BLaER1 (cell line): ENCODE measurements around the gene HIGD1C.
"Not testable (repeated sequence)": the region's sequence is repeated elsewhere in the genome, so short reads cannot be mapped to it uniquely, and the experiment has no call there.

Experiments used
- H3K27ac ChIP-seq: shearing (Covaris generic); formaldehyde crosslinking; 2 replicates; pipeline ENCODE4 v1.8.1; 2022
- H3K27me3 ChIP-seq: shearing (Covaris generic); formaldehyde crosslinking; 2 replicates; pipeline ENCODE4 v1.8.1; 2022
- H3K36me3 ChIP-seq: shearing (Covaris generic); formaldehyde crosslinking; 2 replicates; pipeline ENCODE4 v1.8.1; 2022
- H3K4me1 ChIP-seq: shearing (Covaris generic); formaldehyde crosslinking; 2 replicates; pipeline ENCODE4 v1.8.1; 2022
- H3K4me2 ChIP-seq: shearing (Covaris generic); formaldehyde crosslinking; 2 replicates; pipeline ENCODE4 v1.8.1; 2022
- H3K4me3 ChIP-seq: shearing (Covaris generic); formaldehyde crosslinking; 2 replicates; pipeline ENCODE4 v1.8.1; 2022
- H3K9ac ChIP-seq: shearing (Covaris generic); formaldehyde crosslinking; 2 replicates; pipeline ENCODE4 v1.8.1; 2022
- H3K9me3 ChIP-seq: shearing (Covaris generic); formaldehyde crosslinking; 2 replicates; pipeline ENCODE4 v1.8.1; 2022
- H4K20me1 ChIP-seq: shearing (Covaris generic); formaldehyde crosslinking; 2 replicates; pipeline ENCODE4 v1.8.1; 2022
- Cebpa-rat ChIP-seq: shearing (Covaris generic); IDR thresholded peaks from 2 replicates; pipeline ENCODE4 v1.8.1; 2022

The HIGD1C gene

GRCh38 chr12:50951112-50951511 is 1.2 kb upstream of the HIGD1C start:
- Histone ChIP-seq H3K27ac (no peak overlapping the region), H3K4me2 (no peak overlapping the region), H3K4me1 (0 out of 2 replicates have a peak, but pooled peaks cover 4% of the 10 kb centered on the region), H3K9ac (no peak overlapping the region), H3K27me3 (no peaks in the 10 kb centered on the region), H3K36me3 (no peaks in the 10 kb centered on the region; the same call in 1 of the 2 replicates), H4K20me1 (no peaks in the 10 kb centered on the region), H3K9me3 (no peaks in the 10 kb centered on the region), H3K4me3 (no peak overlapping the region)
- no peak for TF ChIP-seq Cebpa-rat

DNA sequence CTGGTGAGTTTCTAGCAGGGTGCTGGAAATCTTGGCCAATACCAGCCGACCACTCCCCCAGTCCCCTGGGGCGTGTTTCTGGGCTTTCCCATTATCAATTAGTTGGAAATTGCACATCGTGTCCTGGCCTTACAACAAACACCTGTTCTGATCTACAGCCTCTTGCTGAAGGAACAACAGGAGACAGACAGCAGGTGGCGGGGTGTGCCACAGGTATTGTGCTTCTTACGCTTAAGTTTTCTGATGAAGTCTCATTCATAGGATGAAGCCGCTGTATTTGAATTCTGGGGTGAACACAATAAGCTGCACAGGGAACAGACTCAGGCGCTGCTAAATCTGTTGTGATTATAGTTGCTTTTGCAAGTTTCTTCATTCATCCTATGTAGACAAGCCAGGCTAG is 703 bp downstream of the HIGD1C start:
- Histone ChIP-seq H3K9me3 (no peaks in the 10 kb centered on the region), H3K27ac (no peak overlapping the region), H3K4me2 (no peak overlapping the region), H3K4me3 (no peak overlapping the region), H3K9ac (no peak overlapping the region), H3K36me3 (no peaks in the 10 kb centered on the region; the same call in 1 of the 2 replicates), H3K27me3 (no peaks in the 10 kb centered on the region), H4K20me1 (no peaks in the 10 kb centered on the region), H3K4me1 (no peaks in the 10 kb centered on the region)
- no peak for TF ChIP-seq Cebpa-rat

GRCh38 chr12:50954789-50955188 is 2.4 kb downstream of the HIGD1C start:
- not testable (repeated sequence) for H3K4me1 ChIP-seq, H3K27ac ChIP-seq, H4K20me1 ChIP-seq, H3K4me3 ChIP-seq, H3K36me3 ChIP-seq, H3K27me3 ChIP-seq, H3K9me3 ChIP-seq, H3K4me2 ChIP-seq, H3K9ac ChIP-seq

DNA sequence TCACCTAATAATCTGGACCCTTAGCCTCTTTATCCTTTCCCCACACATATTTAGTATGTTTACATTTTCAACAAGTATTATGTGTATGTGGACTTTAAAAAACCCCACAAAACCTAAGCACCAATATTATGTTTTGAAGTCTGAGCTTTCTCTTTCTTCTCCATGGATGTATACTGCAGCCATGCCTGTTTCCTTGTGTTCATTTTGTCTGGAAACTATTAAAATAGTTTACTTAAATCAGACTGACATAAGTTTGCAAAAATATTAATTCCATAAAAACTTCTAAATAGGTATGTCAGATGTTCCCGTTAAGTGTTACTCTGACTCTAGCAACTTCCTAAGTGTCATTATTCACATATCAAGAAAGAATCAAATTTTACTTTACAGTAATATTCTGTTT is 2.9 kb downstream of the HIGD1C start:
- Histone ChIP-seq H3K4me2 (no peak overlapping the region), H4K20me1 (no peaks in the 10 kb centered on the region), H3K36me3 (no peaks in the 10 kb centered on the region; the same call in 1 of the 2 replicates), H3K27ac (no peak overlapping the region), H3K9me3 (no peaks in the 10 kb centered on the region), H3K9ac (no peak overlapping the region), H3K4me3 (no peak overlapping the region), H3K27me3 (no peaks in the 10 kb centered on the region), H3K4me1 (no peaks in the 10 kb centered on the region; the same call in 1 of the 2 replicates)
- TF ChIP-seq Cebpa-rat = no peak

GRCh38 chr12:50955697-50956096 is 3.4 kb downstream of the HIGD1C start:
- no peak for TF ChIP-seq Cebpa-rat
- H3K36me3 ChIP-seq = no peaks in the 10 kb centered on the region; the same call in 1 of the 2 replicates
- no peak overlapping the region for H3K9ac ChIP-seq
- H3K9me3 ChIP-seq = no peaks in the 10 kb centered on the region
- H3K27ac ChIP-seq = no peak overlapping the region
- H4K20me1 ChIP-seq = no peaks in the 10 kb centered on the region
- H3K4me3 ChIP-seq = no peak overlapping the region
- H3K4me1 ChIP-seq = no peaks in the 10 kb centered on the region; the same call in 1 of the 2 replicates
- no peak overlapping the region for H3K4me2 ChIP-seq
- no peaks in the 10 kb centered on the region for H3K27me3 ChIP-seq

DNA sequence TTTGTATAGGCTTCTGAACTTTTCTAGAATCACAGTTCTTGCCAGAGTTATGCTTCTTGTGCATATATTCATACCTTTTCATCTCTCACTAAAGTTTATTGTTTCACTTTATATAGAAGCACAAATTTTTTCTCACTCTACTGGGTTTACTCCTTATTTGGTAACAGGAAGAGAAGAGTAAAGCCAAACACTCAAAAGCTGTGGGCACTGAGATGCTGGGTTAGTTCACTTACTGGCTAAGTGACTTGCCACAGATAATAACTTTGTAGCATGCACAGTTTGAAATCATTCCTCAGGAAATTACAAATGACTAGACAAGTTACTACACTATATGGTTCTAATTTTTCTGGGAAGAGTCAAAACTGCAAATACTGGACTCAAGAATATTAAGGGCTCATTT is 7.8 kb downstream of the HIGD1C start:
- H3K27me3 ChIP-seq = no peaks in the 10 kb centered on the region
- no peaks in the 10 kb centered on the region for H3K9me3 ChIP-seq
- H3K9ac ChIP-seq = no peak overlapping the region
- H3K27ac ChIP-seq = no peak overlapping the region
- H4K20me1 ChIP-seq = no peaks in the 10 kb centered on the region
- no peak overlapping the region for H3K4me3 ChIP-seq
- no peaks in the 10 kb centered on the region; the same call in 1 of the 2 replicates for H3K4me1 ChIP-seq
- no peak for TF ChIP-seq Cebpa-rat
- no peak overlapping the region for H3K4me2 ChIP-seq
- H3K36me3 ChIP-seq = no peaks in the 10 kb centered on the region

- no peak for TF ChIP-seq Cebpa-rat
- no peaks in the 10 kb centered on the region; the same call in 1 of the 2 replicates for H3K4me1 ChIP-seq
- H4K20me1 ChIP-seq = no peaks in the 10 kb centered on the region
- no peak overlapping the region for H3K4me2 ChIP-seq
- H3K9me3 ChIP-seq = no peaks in the 10 kb centered on the region
- no peaks in the 10 kb centered on the region for H3K27me3 ChIP-seq
- no peak overlapping the region for H3K9ac ChIP-seq
- no peak overlapping the region for H3K27ac ChIP-seq
- H3K36me3 ChIP-seq = no peaks in the 10 kb centered on the region
- H3K4me3 ChIP-seq = no peak overlapping the region
Observed at GRCh38 chr12:50961708-50962107, 9.4 kb downstream of the HIGD1C start.

- no peak overlapping the region for H3K9ac ChIP-seq
- no peaks in the 10 kb centered on the region for H3K9me3 ChIP-seq
- H3K27ac ChIP-seq = no peak overlapping the region
- H3K27me3 ChIP-seq = no peaks in the 10 kb centered on the region
- H3K36me3 ChIP-seq = peaks cover 15% of the 10 kb centered on the region
- no peak overlapping the region for H3K4me3 ChIP-seq
- no peaks in the 10 kb centered on the region for H4K20me1 ChIP-seq
- TF ChIP-seq Cebpa-rat = no peak
- no peaks in the 10 kb centered on the region; the same call in 1 of the 2 replicates for H3K4me1 ChIP-seq
- no peak overlapping the region for H3K4me2 ChIP-seq
Observed at GRCh38 chr12:50964432-50964831, 12.1 kb downstream of the HIGD1C start.

- no peak overlapping the region for H3K4me2 ChIP-seq
- no peaks in the 10 kb centered on the region for H3K4me1 ChIP-seq
- peaks cover 53% of the 10 kb centered on the region for H3K36me3 ChIP-seq
- H3K27ac ChIP-seq = no peak overlapping the region
- no peak overlapping the region for H3K4me3 ChIP-seq
- no peak overlapping the region for H3K9ac ChIP-seq
- no peaks in the 10 kb centered on the region for H3K27me3 ChIP-seq
- peaks cover 13% of the 10 kb centered on the region for H3K9me3 ChIP-seq
- no peaks in the 10 kb centered on the region for H4K20me1 ChIP-seq
- no peak for TF ChIP-seq Cebpa-rat
Observed at GRCh38 chr12:50971946-50972345, 19.6 kb downstream of the HIGD1C start.

DNA sequence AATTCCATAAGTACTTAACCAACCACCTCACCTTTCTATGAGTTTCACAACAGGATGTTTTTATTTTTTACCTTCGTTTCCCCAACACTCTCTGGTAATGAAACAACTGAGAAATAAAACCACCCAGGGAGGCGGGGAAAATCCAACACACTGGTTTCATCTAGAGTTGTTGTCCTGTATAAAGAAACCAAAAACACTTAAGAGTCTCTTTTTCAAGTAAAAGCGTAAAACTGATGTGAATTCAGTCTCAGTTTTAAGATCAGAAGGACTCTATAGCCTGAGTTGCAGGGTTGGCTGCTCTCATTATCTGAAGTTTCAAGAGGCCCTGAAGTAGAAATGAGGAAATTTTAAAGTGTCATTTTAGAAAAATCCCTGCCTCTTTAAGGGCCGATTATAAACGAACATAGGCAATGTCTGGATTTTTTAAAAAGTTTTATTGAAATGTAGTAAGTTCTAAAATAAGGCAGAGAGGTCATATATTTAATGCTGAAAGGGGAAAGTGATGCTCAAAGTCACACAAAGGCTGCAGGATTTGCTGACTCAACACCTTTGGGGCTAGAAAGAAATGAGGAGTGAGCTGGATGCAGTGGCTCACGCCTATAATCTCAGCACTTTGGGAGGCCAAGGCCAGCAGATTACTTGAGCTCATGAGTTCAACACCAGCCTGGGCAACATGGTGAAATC is 27.2 kb downstream of the HIGD1C start:
- H3K4me3 ChIP-seq = no peak overlapping the region
- H4K20me1 ChIP-seq = no peaks in the 10 kb centered on the region
- H3K27me3 ChIP-seq = no peaks in the 10 kb centered on the region
- TF ChIP-seq Cebpa-rat = no peak
- H3K9ac ChIP-seq = no peak overlapping the region
- H3K36me3 ChIP-seq = peaks cover 21% of the 10 kb centered on the region
- no peak overlapping the region for H3K27ac ChIP-seq
- H3K9me3 ChIP-seq = no peaks in the 10 kb centered on the region
- no peaks in the 10 kb centered on the region for H3K4me1 ChIP-seq
- no peak overlapping the region for H3K4me2 ChIP-seq

- Histone ChIP-seq H3K36me3 (peaks cover 28% of the 10 kb centered on the region), H3K27ac (no peak overlapping the region), H3K4me3 (no peak overlapping the region), H3K9me3 (no peaks in the 10 kb centered on the region), H3K4me1 (no peaks in the 10 kb centered on the region), H3K27me3 (no peaks in the 10 kb centered on the region), H3K4me2 (no peak overlapping the region), H3K9ac (no peak overlapping the region), H4K20me1 (no peaks in the 10 kb centered on the region)
- no peak for TF ChIP-seq Cebpa-rat
Observed at GRCh38 chr12:50980545-50980944, 28.2 kb downstream of the HIGD1C start.
